HCT116 (cell line): Measurements from ENCODE around the gene CDH1. TPM values are rescaled to one million over a fixed set of nuclear protein-coding genes. Genes with fewer than 3 reads are reported as not detected.

Source experiments
- ATAC-seq: fragments of 200-7000 bp; cut with Tn5 transposase; 2 replicates; pipeline ENCODE4 v1.9.1; 2020; ENCODE audit warnings: mild to moderate bottlenecking, moderate library complexity
- BruUV-seq: library from RNA; stranded (reverse); fragments of 400-500 nt; replicated peaks from 2 replicates; lab custom pipeline; 2021; lab: Mats Ljungman, UMichigan
- CTCF ChIA-PET: fragments of 300-600 bp; sonication (Branson Sonifier 250); formaldehyde crosslinking; loops from one replicate; lab custom pipeline; 2021; ENCODE audit warnings: antibody characterized with exemption; lab: Charles Lee
- POLR2A ChIA-PET: fragments of 300-600, 350-600 bp; sonication (Branson Sonifier 250); formaldehyde crosslinking; loops from one replicate; lab custom pipeline; 2021; ENCODE audit warnings: antibody characterized with exemption; lab: Charles Lee
- RAD21 ChIA-PET, 2 experiments: fragments of 300-600 bp; sonication (Branson Sonifier 250); formaldehyde crosslinking; loops; one replicate each; lab custom pipeline; 2023; ENCODE audit warnings: low total read pairs in 2 of 2; ENCODE audit not compliant: uncharacterized antibody in 2 of 2, unreplicated experiment in 2 of 2, low non-redundant PET in 1 of 2; lab: Charles Lee
- DNase-seq: peaks from one replicate; pipeline ENCODE4 v3.0.0-alpha.2; 2010; ENCODE audit warnings: low read depth, low spot score
- H2AFZ ChIP-seq: fragments of 200-600 bp; shearing (Covaris generic), sonication (generic); 2 replicates; pipeline ENCODE4 v1.6.1; 2017; ENCODE audit warnings: low read depth, mixed run types, mixed read lengths, antibody characterized with exemption, low read length; ENCODE audit not compliant: poor library complexity, severe bottlenecking
- H3K27ac ChIP-seq: 2 replicates; pipeline ENCODE4 v1.5.1; 2012; ENCODE audit warnings: low read depth, low read length
- H3K27me3 ChIP-seq: fragments of 200-600 bp; sonication (generic); 2 replicates; pipeline ENCODE4 v1.6.1; 2016; ENCODE audit warnings: mixed run types, low read length, mixed read lengths; ENCODE audit not compliant: insufficient read depth
- H3K36me3 ChIP-seq, 2 experiments: fragments of 200-500 bp in 1 of 2; fragments of 200-600 bp in 1 of 2; sonication (Bioruptor generic) in 1 of 2; sonication (generic) in 1 of 2; 2 replicates each; pipeline versions ENCODE4 v1.5.1 to v1.6.1; 2014 to 2016; ENCODE audit warnings: low read length in 2 of 2, inconsistent platforms in 1 of 2, mixed read lengths in 1 of 2, mixed run types in 1 of 2; ENCODE audit not compliant: insufficient read depth in 2 of 2, control insufficient read depth in 1 of 2
- H3K4me1 ChIP-seq, 2 experiments: fragments of 200-600 bp in 1 of 2; sonication (generic) in 1 of 2; 2 replicates each; pipeline versions ENCODE4 v1.5.1 to v1.6.1; 2012 to 2017; ENCODE audit warnings: low read length in 2 of 2, inconsistent platforms in 1 of 2, mild to moderate bottlenecking in 1 of 2, mixed read lengths in 1 of 2, mixed run types in 1 of 2, moderate library complexity in 1 of 2; ENCODE audit not compliant: insufficient read depth in 2 of 2, control insufficient read depth in 1 of 2
- H3K4me2 ChIP-seq: fragments of 200-600 bp; sonication (generic); 2 replicates; pipeline ENCODE4 v1.6.1; 2017; ENCODE audit warnings: mixed run types, low read length, mixed read lengths
- H3K4me3 ChIP-seq, 2 experiments: fragments of 200-600 bp in 1 of 2; sonication (generic) in 1 of 2; replicated peaks in 1 of 2; 2 replicates each; pipeline ENCODE4 v1.5.1; 2011 to 2016; ENCODE audit warnings: low read length in 2 of 2, control low read depth in 1 of 2, low read depth in 1 of 2, mild to moderate bottlenecking in 1 of 2, mixed read lengths in 1 of 2, mixed run types in 1 of 2
- H3K79me2 ChIP-seq: fragments of 200-600 bp; sonication (generic); 2 replicates; pipeline ENCODE4 v1.6.1; 2017; ENCODE audit warnings: mild to moderate bottlenecking, mixed run types, low read length, moderate library complexity, mixed read lengths; ENCODE audit not compliant: insufficient read depth
- H3K9ac ChIP-seq: fragments of 200-600 bp; sonication (generic); 2 replicates; pipeline ENCODE4 v1.6.1; 2016; ENCODE audit warnings: low read length, mixed read lengths
- H3K9me2 ChIP-seq: fragments of 200-600 bp; sonication (generic), shearing (Covaris generic); 2 replicates; pipeline ENCODE4 v1.6.1; 2017; ENCODE audit warnings: mixed run types, mild to moderate bottlenecking, moderate library complexity; ENCODE audit not compliant: insufficient read depth
- H3K9me3 ChIP-seq, 2 experiments: fragments of 200-500 bp in 1 of 2; fragments of 200-600 bp in 1 of 2; sonication (Bioruptor generic) in 1 of 2; sonication (generic) in 1 of 2; 2 replicates each; pipeline ENCODE4 v1.6.1; 2014 to 2017; ENCODE audit warnings: low read length in 2 of 2, mixed read lengths in 2 of 2, inconsistent platforms in 1 of 2, low read depth in 1 of 2, mild to moderate bottlenecking in 1 of 2, mixed run types in 1 of 2, moderate library complexity in 1 of 2; ENCODE audit not compliant: control insufficient read depth in 1 of 2, insufficient read depth in 1 of 2
- H4K20me1 ChIP-seq: fragments of 200-600 bp; sonication (generic), shearing (Covaris generic); 2 replicates; pipeline ENCODE4 v1.6.1; 2017; ENCODE audit warnings: mixed run types, mild to moderate bottlenecking, moderate library complexity; ENCODE audit not compliant: insufficient read depth
- RAD21 ChIP-seq: IDR thresholded peaks from 2 replicates; pipeline ENCODE4 v1.6.1; 2012; ENCODE audit warnings: low read depth, mild to moderate bottlenecking
- SIN3A ChIP-seq: IDR thresholded peaks from 2 replicates; pipeline ENCODE4 v1.6.1; 2012; ENCODE audit warnings: low read depth
- SRF ChIP-seq: IDR thresholded peaks from 2 replicates; pipeline ENCODE4 v1.6.1; 2012; ENCODE audit warnings: low read depth
- intact Hi-C: fragments of 100-400 bp; cut with micrococcal nuclease; formaldehyde crosslinking; loops from 2 replicates; pipeline ENCODE4 v1.10.0; 2022
- total RNA-seq: library from RNA; stranded (reverse); gene quantifications from one replicate; pipeline ENCODE4 v1.2.1, GENCODE V29; 2021; ENCODE audit not compliant: unreplicated experiment
- TF ChIP-seq, protein P1 (sequence below): IDR thresholded peaks from 2 replicates; pipeline ENCODE4 v1.6.1; 2012; ENCODE audit warnings: low read depth
- TF ChIP-seq, protein P2 (sequence below): IDR thresholded peaks from 2 replicates; pipeline ENCODE4 v1.6.1; 2012

CDH1 gene
- total RNA-seq, 1 experiment from 2014 or later, result 73.2 TPM

DNA sequence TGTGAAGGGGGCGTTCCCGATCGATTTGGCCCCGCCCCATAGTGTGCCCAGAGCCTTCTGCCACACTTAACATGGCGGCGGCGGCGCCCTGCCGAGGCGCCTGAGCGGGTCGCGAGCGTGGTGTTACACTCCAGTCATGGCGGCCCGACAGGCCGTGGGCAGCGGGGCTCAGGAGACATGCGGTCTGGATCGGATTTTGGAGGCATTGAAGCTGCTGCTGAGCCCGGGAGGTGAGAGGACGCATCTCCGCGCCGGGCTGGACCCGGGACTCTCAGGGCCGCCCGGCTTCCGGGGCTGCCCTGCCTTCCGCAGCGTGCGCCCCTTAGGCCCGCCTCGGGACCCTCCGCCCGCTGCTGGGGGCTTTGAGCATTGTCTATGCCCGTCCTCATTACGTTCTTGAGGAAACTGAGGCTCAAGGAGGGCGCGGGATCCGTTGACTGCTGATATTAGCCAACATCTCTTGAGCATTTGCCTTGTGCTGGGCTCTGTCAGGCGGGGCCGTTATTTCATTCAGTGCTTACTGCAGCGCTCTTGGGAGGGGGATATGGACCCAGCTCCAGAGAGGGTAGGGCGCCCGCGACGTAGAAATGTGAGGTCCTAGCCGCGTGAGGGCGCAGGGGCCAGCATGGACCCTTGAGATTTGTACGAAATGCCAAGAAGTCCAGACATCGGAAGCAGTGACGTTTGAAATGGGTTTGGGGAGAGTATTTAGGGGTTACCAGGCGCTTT is 106.6 kb downstream of the CDH1 start, which contains the start of gene TANGO6 (continued):
- TF ChIP-seq, protein P1, sequence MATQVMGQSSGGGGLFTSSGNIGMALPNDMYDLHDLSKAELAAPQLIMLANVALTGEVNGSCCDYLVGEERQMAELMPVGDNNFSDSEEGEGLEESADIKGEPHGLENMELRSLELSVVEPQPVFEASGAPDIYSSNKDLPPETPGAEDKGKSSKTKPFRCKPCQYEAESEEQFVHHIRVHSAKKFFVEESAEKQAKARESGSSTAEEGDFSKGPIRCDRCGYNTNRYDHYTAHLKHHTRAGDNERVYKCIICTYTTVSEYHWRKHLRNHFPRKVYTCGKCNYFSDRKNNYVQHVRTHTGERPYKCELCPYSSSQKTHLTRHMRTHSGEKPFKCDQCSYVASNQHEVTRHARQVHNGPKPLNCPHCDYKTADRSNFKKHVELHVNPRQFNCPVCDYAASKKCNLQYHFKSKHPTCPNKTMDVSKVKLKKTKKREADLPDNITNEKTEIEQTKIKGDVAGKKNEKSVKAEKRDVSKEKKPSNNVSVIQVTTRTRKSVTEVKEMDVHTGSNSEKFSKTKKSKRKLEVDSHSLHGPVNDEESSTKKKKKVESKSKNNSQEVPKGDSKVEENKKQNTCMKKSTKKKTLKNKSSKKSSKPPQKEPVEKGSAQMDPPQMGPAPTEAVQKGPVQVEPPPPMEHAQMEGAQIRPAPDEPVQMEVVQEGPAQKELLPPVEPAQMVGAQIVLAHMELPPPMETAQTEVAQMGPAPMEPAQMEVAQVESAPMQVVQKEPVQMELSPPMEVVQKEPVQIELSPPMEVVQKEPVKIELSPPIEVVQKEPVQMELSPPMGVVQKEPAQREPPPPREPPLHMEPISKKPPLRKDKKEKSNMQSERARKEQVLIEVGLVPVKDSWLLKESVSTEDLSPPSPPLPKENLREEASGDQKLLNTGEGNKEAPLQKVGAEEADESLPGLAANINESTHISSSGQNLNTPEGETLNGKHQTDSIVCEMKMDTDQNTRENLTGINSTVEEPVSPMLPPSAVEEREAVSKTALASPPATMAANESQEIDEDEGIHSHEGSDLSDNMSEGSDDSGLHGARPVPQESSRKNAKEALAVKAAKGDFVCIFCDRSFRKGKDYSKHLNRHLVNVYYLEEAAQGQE, result no peak
- no peak for TF ChIP-seq SRF

DNA sequence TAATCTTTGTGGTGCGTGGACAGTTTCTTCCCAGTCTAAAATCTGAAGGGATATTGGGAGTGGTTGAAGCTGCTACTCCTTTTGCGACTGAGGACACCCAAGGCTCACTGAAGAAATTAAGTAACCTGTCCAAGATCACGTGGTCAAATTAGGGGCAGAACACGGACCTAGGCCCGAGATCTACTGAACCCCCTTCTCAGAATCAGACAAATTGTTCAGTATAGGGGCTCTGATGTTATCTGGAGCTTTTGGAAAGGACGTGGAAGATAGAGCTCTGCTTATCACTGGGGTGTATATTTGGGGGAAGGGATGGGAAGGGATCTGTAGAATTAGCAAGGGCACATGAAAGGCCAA is 107.1 kb downstream of the CDH1 start:
- no peak for DNase-seq
- Histone ChIP-seq H3K4me3 (peak overlapping the region; percentile 88 to 97), H2AFZ (peak overlapping the region; percentile 79), H4K20me1 (no peaks in the 10 kb centered on the region), H3K4me1 (peaks cover 2 to 12% of the 10 kb centered on the region in 2 experiments; a peak in 3 of 4 replicates), H3K27ac (peak overlapping the region; percentile 67), H3K79me2 (peaks cover 31% of the 10 kb centered on the region), H3K27me3 (no peaks in the 10 kb centered on the region), H3K9me2 (no peaks in the 10 kb centered on the region), H3K4me2 (peak overlapping the region; percentile 89), H3K9me3 (no peaks in the 10 kb centered on the region), H3K9ac (peak overlapping the region; percentile 94), H3K36me3 (no peaks in the 10 kb centered on the region)
- ATAC-seq, result peak; percentile 50
- POLR2A ChIA-PET, result interaction anchor here (1.0 kb wide), 1 partner anchor 231 kb away, joined by 4 read pairs; no protein-coding TSS in a partner anchor
- RAD21 ChIA-PET, result interaction anchor here in 1 of 2 experiments (0.7 kb wide), 1 partner anchor 282 kb away, joined by 3 read pairs; no protein-coding TSS in a partner anchor
- CTCF ChIA-PET, result interaction anchor here (1.0 to 1.8 kb wide), 2 partner anchors 253 to 316 kb away, joined by 5 to 8 read pairs; no protein-coding TSS in a partner anchor
- TF ChIP-seq RAD21 (no peak), SIN3A (0 out of 2 replicates have a peak, but pooled peaks have one; percentile 1)
- TF ChIP-seq, protein P2, sequence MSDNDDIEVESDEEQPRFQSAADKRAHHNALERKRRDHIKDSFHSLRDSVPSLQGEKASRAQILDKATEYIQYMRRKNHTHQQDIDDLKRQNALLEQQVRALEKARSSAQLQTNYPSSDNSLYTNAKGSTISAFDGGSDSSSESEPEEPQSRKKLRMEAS, result no peak; the same call in 1 of the 2 replicates
- BruUV-seq, result no TSS peak
- intact Hi-C loops, result loop anchor here (5.0 kb wide), 1 partner anchor 317 kb away; no protein-coding TSS in a partner anchor
